VCaP (cell line): ENCODE results near the gene RNASE9.
"Not testable (repeated sequence)": the region's sequence is repeated elsewhere in the genome, so short reads cannot be mapped to it uniquely, and the experiment has no call there.

Source experiments
- H3K27ac ChIP-seq: fragments of 450-650 bp; 2 replicates; pipeline ENCODE4 v1.5.1; 2017
- CTCF ChIP-seq: fragments of 450-650 bp; conservative IDR thresholded peaks from 2 replicates; pipeline ENCODE4 v1.5.1; 2017; ENCODE audit warnings: mild to moderate bottlenecking, moderate library complexity

RNASE9 gene

GRCh38 chr14:20587489-20588154 lies 26.8 kb upstream of the RNASE9 start, which contains the start of gene RNASE11:
Gene RNASE11 (minus strand): TSS chr14:20588001.
- no peak within 1 kb of the TSS for H3K27ac ChIP-seq
- TF ChIP-seq CTCF, result no peak

GRCh38 chr14:20583908-20584307 lies 23.1 kb upstream of the RNASE9 start:
- no peak overlapping the region for H3K27ac ChIP-seq
- TF ChIP-seq CTCF, result no peak

- no peak overlapping the region for H3K27ac ChIP-seq
- no peak for TF ChIP-seq CTCF
Observed at GRCh38 chr14:20583142-20583541, 22.3 kb upstream of the RNASE9 start.

GRCh38 chr14:20580242-20580641 lies 19.4 kb upstream of the RNASE9 start:
- TF ChIP-seq CTCF, result no peak
- H3K27ac ChIP-seq, result no peak overlapping the region

GRCh38 chr14:20578784-20579502 lies 18.1 kb upstream of the RNASE9 start:
- TF ChIP-seq CTCF, result no peak
- no peak overlapping the region for H3K27ac ChIP-seq

GRCh38 chr14:20578325-20578724 lies 17.5 kb upstream of the RNASE9 start:
- TF ChIP-seq CTCF, result no peak
- no peak overlapping the region for H3K27ac ChIP-seq

- H3K27ac ChIP-seq, result not testable (repeated sequence)
Observed at GRCh38 chr14:20572382-20572990, 11.6 kb upstream of the RNASE9 start.

- not testable (repeated sequence) for H3K27ac ChIP-seq
Observed at GRCh38 chr14:20570720-20571119, 9.9 kb upstream of the RNASE9 start.

- not testable (repeated sequence) for H3K27ac ChIP-seq
Observed at GRCh38 chr14:20569865-20570264, 9.0 kb upstream of the RNASE9 start.
